Stimulated activated CD4-positive, alpha-beta T cell treated with anti-CD3 and anti-CD28 coated beads, Interleukin-1b, Interleukin-23, amount 100 ng/mL, for 1 hour (primary cell): ENCODE data around the gene CCDC73.

ENCODE experiments used
- DNase-seq, 2 donors: peaks; one replicate each; pipeline ENCODE4 v3.0.0-alpha.2; 2020; ENCODE audit warnings: low read depth in 2 of 2

The CCDC73 gene

GRCh38 chr11:32586576-32587190, 207.8 kb downstream of the CCDC73 start:
- no peak for DNase-seq

DNA sequence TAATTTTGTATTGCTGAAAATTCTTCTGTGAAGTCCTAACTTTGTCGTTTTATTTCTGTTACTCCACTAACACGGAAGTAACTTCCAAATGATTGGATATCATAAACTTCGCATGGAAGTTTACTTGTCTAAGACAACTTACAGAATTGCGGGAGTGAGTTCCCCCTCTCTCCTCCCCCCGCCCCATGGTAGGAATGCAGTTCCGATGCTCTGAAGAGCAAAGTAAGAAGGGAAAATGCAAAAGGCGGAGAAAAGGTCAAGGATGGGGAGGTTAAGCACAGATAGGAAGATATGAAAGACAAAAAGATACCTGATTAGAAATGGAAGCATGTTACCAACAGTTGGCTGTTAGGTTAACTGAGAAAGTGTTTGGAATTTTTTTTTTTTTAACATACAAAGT, 209.5 kb downstream of the CCDC73 start:
- DNase-seq: no peak

DNA sequence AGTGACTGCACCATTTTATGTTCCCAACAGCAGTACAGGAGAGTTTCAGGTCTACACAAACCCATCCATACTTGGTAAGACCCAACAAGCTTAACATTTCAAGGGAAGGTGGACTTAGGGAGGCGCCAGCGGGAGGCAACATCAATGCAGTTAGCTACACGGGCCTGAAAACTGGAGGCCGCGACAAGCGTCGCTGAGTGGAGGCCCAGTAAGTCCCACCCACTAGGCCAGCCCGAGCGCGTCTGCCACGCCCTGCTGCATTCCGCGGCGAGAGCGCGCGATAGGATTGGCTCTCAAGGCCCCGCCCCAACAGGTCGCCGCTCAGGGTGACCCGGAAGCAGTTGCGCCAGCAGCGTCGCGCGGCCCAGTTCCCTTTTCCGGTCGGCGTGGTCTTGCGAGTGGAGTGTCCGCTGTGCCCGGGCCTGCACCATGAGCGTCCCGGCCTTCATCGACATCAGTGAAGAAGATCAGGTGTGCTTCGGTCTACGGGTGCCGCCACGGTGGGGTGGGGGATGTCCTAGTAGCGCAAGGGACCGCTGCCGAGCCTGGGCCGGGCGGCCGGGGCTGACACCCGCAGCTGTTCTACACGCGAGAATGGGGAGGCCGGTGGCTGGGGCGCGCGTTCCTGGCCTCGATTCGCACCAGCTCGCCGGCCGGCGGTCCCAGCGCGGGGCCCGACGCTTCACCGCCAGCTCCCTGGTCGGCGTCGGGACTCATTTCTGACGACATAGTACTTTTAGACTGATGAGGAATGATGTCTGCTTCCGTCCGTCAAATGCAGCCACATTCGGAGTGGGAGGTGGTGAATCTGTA, 210.8 kb downstream of the CCDC73 start, which contains the start of gene EIF3M:
EIF3M (plus strand) TSS at position 373 of the 813 bp plus-strand sequence; CDS start at position 430, 57 bp downstream.
- DNase-seq: peak; percentile 86 to 87

DNA sequence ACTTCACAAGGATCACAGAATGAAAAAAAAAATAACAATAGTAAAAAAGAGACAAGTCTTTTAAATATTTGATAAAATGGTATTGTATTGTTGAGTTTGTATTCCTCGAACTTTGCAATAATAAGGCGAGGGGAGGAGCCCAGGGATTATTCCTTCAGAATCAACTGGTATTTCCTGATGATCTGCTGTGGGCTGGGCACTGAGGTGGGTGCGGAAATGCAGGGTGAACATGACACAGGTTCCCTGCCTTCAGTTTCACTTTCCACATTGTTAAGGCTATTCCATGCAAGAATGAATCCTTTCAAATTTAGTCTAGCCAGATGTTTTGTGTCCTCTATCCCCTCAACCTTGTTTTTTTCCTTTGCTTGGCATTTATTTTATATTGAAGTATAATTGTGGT, 212.9 kb downstream of the CCDC73 start:
- DNase-seq: no peak

GRCh38 chr11:32580967-32581366, 213.5 kb downstream of the CCDC73 start:
- DNase-seq: no peak

DNA sequence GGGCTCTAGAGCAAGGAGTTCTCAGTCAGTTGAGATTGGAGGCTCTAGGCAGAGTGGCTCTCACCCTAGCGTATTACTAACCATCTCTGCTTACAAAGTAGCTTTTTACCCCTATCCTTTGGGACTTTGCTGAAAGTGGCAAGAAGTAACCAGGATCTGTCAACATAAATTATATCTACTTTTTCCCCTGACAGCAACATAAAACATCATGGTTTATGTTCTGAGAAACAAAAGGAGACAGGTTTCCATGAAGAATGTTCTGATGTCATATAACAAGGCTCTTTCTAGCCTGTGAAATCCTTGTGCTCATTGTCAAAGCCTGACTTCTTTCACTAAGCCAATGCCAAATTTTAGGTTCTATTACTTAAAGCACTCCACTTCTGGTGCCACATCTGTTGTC, 218.0 kb downstream of the CCDC73 start:
- no peak for DNase-seq

DNA sequence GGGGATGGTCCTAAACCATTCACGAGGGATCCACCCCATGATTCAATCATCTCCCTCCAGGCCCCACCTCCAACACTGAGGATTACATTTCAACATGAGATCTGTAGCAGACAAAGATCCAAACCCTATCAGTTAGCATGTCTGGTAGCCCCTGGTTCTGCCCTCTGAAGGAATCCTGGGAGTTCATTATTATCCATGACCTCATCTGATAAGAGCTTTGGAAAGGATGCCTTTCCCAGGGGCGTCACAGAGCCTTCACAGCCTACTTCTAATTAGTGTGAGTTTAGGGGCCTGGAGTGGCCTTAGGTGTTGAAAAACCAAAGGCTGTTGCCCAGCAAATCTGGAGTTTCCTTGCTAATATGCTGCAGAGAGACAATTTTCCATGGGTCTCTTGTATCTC, 219.4 kb downstream of the CCDC73 start:
- no peak for DNase-seq

DNA sequence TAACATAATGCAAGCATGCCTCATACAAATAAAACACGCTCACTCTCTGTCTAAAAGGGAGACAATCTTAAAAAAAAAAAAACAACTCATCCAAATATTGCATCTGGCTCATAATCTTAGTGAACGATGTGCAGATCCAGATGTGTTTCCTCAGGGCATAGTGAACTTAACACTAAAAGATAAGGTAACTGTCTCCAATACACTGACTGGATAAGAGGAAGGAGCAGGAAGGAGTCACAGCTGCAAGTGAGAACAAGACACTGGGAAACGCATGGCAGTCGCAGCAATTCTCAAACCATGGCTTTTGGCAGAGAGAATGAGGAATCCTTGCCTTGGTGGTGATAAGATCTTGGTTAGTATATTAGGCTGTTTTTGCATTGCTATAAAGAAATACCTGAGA, 220.0 kb downstream of the CCDC73 start:
- no peak for DNase-seq

DNA sequence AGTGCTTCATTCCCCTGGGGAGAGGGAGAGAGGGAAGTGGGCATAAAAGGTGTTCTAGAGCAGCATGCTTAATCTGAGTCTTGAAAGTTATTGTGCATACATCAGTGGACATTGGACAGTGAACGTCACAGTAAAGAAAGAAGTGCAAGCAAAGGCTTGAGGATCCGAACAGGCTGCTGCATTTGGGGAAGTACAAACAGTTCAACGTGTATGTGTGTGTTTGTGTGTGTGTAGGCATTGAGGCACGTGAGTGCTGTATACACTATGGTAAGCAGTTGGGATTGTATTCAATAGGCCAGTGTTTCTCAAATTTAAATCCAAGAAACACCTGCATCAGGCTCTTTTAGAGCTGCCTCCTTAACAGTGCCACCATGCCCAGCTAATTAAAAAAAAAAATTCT, 221.2 kb downstream of the CCDC73 start:
- no peak for DNase-seq

DNA sequence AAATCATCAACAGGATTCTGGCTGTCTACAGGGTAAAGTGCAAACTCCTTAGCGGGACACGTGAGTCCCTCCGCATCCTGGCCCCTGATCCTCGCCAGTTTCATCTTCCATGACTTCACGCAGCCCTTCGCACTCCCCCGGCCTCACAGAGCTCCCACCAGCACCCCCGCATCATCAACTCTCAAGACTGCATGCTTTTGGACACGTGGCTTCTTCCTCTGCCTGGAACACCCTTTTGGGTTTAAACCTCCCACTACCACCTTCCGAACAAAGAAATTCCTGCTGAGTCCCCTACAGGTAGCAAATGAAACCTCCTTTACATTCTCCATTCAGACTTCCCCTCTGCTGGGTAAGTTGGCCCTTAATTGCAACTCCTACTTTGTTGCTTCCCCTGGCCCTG, 223.4 kb downstream of the CCDC73 start:
- DNase-seq: no peak

DNA sequence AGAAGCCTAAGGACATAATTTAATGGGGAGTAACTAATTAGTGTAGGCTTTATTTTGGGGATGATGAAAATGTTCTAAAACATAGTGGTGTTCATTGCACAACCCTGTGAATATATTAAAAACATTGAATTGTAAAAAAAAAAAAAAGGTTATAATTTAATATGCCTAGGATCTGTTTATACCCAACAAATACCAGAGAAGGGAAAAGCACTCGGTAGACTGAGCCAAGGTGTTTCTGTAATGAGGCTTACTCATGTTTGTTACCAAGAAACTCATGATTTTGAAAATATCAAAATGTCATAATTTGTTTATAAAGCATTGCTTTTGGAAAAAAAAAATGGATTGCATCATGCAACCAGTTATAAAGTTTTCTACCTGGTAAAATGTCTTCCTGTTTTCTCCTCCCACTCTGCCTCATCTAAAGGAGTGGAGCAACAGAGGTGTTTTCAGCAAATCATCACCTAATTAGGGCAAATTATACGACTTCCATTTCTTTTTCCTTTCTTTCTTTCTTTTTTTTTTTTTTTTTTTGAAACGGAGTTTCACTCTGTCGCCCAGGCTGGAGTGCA, 225.1 kb downstream of the CCDC73 start:
- no peak for DNase-seq

DNA sequence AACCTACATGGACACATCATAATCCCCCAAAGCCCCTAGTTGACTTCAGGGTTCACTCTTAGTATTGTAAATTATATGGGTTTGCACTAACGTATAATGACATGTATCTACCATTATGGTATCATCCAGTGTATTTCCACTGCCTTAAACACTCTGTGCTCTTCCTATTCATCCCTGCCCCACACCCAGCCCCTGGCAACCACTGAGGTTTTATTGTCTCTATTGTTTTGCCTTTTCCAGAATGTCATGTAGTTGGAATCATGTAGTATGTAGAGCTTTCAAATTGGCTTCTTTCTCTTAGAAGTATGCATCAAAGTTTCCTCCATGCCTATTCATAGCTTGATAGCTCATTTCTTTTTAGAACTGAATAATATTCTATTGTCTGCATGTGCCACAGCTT, 227.3 kb downstream of the CCDC73 start:
- DNase-seq: no peak

GRCh38 chr11:32566517-32566916, 227.9 kb downstream of the CCDC73 start:
- DNase-seq: no peak

- DNase-seq: no peak
Measured at GRCh38 chr11:32563600-32563959, 230.9 kb downstream of the CCDC73 start.

- DNase-seq: no peak
Measured at GRCh38 chr11:32562839-32563599, 231.4 kb downstream of the CCDC73 start.

DNA sequence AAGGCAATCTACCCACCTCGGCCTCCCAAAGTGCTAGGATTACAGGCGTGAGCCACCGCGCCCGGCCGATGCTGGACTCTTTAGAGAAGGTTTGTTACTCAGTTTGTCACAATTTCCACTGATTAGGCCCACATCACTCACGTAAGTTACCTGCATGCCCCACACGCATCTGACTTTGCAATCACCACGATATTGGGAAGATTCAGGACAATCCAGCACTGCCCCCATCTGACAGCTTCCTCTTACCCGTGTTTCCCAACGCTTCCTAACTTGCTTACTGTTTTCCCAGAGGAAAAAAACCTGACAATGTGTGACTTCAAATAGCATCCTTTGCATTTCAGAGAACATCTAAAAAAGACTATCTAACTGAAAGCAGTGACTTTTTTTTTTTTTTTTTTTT, 232.6 kb downstream of the CCDC73 start:
- no peak for DNase-seq

DNA sequence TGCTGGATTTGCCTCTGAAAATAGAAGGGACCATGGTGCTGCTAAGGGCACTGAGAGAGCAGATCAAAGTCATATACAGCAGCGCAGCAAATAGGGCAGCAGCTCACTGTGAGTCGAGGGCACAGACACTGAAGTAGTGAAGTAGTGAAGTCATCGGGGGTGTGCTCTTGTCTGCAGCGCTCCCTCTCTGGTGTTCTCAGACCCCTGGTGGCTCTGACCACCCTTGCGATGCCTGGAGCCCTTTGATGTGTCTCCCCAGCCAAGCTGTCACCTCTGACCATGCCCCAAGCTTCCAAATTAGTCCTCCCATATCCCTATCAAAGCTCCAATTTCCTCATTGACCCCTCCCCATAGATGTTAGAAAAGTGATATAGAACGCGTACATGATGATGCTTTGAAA, 238.6 kb downstream of the CCDC73 start:
- DNase-seq: no peak

DNA sequence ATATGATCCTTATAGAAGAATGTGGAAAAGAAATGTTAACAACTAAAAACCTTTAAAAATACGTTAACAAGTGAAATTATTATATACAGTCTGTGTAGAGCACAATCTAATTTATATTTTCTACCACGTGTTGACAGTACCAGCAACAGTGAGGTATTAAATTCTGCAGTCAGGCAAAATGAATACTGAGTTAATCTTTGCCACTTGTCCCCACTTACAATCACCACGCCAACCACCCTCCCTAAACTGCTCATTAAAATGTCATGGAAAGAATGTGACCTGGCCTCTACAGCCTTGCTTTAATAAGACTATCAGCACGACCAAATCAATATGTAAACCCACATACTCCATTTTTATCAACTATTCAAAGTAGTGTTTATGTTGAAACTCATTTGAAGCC, 239.4 kb downstream of the CCDC73 start:
- no peak for DNase-seq
